NCI-H345 (cell line): ENCODE results near the gene MYH9.
A peak's percentile ranks its signal among the peaks of the same experiment; 100 is the strongest.

Source experiments
- DNase-seq: peaks from one replicate; lab custom pipeline; 2025; lab: John Stamatoyannopoulos, UW

Gene MYH9

DNA sequence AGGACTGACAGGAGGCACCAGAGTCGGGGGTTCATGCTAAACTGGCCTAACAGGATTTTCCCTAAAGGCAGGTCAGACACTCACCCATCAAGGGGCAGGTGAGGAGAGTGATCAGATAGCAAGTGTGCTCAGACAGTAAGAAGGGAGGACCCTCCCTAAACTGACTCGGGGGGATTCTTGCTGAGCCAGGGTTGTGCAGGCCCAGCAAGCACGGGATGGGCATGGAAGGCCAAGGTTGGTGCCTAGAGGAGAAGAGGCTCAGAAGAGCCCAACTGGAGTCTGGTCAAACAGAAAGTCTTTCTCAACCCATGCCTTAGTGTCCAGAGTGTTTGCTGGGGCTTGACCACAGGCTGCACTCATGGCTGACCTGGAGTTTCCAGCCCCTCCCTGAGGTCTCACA lies 141.0 kb downstream of the MYH9 start:
- DNase-seq, result no peak

DNA sequence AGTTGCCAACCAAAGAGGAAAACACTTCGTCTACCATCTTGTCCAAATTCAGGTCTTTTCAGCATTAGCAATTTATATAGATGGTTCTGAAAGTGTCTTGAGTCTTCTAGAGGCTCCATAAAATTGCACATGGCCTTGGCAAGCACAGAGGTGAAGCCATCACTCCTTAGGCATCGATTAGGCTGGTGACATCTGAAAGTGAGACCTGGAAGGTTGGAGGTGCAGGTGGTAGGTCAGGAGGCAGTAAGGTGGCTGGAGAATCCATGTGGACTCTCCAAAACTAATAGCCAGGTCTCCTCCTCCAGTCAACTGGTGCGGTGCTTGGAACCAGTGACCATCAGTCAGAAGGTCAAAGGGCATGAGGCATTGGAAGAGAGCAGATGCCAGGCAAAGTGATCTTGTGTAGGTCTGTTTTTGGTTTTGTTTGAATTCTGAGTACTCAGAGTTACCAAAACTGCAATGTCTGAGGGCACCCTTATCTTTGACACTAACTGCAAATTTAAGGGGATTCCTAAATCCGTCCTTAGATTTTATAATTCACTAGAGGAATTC lies 141.9 kb downstream of the MYH9 start:
- DNase-seq, result no peak

DNA sequence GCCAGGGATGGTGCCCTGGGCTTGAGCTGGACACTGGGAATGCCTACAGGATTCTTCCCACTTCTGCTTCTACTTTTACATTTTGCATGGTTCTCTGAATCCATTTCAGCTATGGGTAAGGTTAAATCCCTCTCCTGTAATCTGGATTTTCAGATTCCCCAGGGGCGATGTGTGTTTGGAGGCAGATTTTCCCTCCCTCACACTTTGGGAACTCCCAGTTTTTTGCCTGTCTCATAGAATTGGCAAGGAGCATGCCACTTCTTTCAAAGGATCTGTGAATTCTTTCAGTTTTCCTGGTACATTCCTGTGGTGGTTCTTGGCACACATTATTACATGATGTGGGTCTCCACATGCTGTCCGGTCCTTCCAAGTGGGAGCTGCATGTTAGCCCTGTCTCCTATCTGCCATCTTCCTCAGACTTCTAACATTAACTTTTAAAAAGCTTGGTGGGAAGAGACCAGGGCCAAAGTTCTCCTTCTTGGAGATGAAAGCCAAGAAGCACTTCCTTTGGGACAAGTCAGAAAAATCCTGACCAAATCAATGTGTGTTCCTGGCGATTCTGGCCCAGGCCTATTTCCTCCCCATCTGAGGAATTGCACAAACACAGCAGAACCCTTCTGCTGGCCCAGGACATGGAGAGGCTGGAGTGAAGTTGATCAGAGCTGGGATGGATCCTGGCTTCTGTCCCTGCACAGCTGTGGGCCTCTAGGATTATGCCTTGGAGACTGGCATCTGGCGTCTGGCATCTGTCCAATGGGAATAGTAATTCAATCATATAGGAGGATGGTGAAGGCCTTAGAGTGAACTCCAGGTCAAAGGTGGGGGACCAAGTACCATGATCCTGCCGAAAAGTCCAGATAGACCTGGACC lies 143.0 kb downstream of the MYH9 start:
- DNase-seq, result no peak

DNA sequence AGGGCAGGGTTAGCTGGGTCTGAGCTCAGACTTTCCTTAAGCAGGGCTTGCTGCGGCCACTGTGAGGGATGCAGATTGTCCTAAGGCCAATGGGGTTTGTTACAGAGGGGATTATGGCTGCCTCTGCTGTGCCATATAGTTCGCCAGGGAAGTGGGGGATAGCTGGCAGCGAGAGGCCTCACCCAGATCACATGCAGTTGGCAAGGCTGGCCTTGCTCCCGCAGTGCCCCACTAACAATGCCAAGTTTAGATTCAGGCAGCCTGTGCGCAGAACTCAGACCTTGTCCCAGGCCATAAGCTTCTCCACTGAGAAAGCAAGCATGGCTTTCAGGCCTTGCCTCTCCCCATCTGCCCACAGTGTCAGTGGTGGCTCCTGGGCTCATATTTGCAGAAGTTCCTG lies 143.8 kb downstream of the MYH9 start:
- DNase-seq, result no peak

DNA sequence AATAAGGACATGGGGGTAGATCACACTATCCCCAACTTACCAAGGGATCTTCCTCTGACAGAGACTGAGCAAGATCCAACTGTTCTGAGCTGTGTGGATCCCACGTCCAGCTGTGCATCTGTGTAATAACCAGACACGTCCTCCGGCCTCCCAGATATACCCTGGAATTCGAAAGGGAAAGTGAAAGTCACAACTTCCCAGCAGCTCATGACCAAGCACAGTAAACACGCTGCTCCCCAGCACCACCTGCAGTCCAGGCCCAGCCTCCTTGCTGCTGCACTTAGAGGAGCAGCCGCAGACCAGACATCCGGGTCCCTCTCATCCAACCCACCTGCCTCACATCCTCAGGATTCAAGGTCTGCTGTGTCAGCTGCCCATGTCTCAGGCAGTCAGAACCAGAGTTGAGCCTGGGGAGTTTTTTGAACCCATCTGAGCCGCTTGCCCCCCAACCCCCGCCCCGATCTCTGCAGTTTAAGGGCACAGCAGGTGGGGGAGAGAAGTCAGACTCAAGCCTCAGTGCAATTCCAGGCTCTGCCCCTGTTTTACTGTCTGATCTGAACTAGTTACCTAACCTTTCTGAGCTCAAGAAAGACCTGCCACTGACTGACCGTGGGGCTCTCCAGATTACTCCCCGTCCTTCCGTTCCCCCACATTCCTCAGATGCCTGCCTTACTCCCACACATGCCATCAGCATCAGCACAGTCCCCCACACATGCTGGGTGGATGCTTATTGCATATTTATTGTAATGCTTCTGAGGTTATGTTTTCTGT lies 148.2 kb downstream of the MYH9 start, which contains the start of gene APOL2:
APOL2 (minus strand) TSS at position 127 of the 771 bp plus-strand sequence. CDS start 6,365 bp downstream, outside the sequence.
- DNase-seq, result peak; percentile 92

DNA sequence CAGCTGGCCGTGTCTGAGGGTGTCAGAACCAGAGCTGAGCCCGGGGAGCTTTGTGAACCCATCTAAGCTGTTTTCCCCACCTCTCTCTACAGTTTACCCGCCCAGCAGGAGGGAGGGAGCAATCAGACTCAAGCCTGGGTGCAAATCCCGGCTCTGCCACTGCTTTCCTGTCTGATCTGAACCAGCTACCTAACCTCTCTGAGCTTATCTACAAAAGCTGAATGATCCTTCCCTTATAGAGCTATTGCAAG lies 148.7 kb downstream of the MYH9 start:
- DNase-seq, result peak; percentile 42

DNA sequence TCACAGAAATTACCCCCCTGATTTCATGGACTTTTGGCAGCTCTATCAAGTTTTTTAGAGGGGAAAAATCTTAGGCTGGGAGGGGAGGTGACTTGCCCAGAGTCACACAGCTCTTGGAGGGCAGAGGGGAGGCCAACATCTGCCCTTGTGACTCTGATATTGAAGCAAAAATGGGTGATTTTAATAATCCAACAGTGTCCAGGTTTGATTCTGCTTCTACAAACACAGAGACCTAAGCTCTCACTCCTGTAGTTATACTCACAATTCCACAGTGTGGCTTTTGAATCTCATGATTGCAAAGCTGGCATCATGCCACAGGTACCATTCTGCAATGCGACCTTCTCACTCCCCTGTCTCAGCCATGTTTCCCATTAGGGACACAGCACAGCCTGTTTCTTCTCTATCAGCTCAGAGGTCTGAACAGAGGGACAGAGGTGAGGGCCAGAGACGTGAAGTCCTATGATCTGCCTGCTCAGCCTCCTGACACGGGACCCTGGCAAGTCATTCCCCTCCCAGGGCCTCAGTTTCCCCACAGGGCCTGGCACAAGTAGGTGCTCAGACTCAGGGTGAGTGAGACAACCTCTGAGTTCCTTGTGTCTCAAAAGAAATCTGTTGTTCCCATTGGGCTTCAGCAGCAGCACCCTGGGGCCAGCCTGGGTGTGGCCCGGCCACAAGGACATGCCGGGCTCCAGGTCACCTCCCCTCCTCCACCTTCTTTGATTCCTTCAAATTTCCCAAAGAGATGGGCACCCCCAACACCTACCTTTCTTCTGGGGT lies 149.2 kb downstream of the MYH9 start:
- peak; percentile 47 for DNase-seq

DNA sequence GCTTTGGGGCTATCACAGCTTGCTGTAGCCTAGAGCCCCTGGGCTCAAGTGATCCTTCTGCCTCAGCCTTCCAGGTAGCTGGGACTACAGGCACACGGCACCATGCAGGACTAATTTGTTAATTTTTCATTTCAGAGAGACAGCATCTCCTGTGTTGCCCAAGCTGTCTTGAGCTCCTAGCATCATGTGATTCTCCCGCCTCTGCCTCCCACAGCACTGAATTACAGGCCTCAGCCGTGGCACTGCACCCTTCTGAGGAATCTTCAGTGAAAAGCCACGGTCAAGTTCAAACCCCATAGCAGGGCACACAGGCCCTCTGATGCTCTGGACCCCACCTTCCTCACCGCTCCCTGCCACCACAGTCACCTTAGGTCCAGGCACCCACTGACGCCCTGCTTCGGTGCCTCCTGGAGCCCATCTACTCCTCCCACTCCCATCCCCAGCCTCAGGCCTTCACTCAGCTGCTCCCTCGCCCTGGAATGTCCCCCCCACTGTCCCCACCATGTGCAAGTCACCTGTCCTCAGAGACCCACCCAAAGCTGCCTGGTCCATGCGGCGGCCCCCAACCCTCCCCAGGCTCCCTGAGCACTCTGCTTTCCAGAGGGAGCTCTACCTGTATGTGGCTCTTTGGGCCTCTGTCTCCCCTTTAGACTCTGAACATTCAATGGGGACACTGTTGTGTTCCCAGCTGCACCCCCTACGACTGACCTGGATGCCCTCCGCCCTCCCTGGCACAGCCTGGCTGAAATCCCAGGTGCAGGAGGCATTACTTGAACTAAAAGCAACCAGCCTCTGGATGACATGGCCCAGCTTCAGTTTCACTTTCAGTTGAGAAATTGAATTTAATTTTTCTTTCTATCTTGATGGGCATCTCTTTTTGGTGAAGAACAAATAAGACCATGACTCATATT lies 150.1 kb downstream of the MYH9 start:
- DNase-seq, result no peak

DNA sequence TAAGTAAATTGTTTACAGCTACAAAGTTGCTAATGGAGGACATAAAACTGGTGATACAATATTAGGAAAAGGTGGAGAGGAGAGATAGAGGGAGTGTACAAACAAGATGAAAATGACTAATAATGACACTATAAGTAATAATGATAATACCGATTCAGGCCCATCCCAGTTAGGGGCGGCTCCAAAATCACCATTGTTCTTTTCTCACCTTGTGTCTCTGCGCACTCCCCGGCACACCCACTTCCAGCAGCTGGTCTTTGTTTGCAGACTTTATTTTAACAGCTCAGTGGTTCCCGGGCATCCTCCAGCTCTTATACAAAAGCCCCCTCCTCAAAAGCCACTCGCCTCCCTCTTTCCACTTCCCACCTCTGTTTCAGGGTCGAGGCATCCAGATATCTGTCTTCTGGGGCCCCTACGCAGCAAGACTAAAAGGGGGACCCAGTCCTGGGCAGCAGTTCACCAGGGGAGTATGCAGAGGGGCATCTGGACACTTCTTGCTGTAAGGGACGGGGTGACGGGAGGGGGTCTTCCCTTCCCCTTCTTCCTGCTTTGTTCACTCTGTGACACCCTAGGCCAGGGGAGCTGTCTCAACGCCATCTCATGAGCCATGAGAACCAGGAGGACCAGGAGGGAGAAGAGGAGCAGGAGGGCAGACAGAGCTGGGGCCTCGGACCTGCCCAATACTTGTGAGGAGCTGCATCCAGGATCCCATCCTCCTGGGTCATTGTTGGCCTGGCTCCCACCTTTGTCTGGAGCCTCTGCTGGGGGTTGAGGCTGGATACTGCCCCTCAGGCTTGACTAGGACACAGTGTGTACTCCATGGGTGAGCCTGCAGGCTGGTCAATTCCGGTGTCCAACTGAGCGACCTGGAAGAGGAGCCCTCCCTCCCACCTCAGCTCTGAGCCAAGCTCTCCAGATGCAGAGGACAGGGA lies 151.1 kb downstream of the MYH9 start:
- DNase-seq, result no peak

DNA sequence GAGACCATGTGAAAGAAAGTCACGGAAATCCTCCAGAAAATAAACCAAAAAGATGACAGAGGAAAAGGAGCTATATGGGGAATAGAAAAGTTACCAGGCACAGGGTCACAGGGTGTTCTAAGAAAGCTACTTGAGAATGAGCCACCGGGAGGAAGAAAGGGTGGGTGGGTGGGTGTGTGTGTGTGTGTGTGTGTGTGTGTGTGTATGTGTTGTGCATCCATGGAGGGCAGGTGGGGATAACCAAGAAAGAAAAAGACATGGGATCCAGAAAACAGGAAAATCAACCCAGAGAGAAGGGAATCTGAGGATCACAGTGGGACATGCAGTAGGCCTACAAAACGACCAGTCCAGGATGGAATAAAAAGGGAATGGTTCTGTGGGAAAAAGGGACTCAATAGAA lies 152.2 kb downstream of the MYH9 start:
- DNase-seq, result no peak

DNA sequence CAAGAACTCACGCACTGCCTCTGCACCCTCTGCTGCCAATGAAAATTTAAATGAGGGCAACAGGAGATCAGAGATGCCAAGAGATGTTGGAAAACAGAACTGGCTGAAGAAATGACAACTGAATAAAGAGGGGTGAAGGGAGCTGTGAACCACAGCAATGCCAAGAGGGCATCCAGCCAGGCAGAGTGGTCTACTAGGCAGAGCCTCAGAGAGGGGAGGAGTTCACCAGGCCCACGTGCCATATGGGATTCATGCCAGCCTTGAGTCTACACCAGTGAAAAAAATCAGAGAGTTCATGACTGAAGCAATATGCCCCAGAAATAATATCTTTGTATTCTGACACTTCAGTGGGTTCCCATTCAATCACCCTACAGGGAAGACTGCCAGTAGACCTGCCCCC lies 152.8 kb downstream of the MYH9 start:
- DNase-seq, result no peak

DNA sequence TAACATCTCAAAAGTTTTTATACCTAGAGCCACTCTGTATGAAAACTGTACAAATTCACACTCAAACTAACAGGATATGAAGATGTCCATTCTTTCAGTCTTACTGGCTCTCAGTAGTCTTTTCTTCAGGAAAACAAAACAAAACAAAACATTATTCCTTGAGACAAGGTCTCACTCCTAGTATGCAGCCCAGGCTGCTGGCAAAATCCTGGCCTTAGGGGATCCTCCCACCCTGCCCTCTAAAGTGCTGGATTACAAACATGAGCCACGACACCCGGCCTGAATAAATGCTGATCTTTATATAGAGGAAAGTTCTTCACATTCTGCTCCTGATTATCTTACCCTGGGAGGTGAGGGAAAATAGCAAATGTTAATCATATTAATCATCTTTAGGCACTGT lies 153.6 kb downstream of the MYH9 start:
- DNase-seq, result no peak

DNA sequence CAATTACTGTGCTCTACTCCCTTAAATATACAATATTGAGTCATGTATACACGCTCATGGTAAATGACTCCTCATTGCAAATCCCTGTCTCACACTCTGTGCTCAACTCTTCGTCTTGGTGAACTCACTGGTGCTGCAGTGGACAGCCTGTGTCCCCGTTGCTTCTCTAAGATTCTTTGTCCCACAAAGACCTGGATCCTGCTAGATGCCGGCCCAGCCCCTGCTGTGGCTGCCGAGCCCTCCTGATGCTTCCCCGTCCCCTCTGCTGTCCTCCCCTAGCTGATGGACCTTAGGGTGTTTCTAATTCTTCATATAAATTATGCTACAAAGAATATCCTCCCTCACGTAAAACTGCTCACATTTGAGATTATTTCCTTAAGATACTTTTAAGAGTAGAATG lies 154.0 kb downstream of the MYH9 start:
- no peak for DNase-seq

DNA sequence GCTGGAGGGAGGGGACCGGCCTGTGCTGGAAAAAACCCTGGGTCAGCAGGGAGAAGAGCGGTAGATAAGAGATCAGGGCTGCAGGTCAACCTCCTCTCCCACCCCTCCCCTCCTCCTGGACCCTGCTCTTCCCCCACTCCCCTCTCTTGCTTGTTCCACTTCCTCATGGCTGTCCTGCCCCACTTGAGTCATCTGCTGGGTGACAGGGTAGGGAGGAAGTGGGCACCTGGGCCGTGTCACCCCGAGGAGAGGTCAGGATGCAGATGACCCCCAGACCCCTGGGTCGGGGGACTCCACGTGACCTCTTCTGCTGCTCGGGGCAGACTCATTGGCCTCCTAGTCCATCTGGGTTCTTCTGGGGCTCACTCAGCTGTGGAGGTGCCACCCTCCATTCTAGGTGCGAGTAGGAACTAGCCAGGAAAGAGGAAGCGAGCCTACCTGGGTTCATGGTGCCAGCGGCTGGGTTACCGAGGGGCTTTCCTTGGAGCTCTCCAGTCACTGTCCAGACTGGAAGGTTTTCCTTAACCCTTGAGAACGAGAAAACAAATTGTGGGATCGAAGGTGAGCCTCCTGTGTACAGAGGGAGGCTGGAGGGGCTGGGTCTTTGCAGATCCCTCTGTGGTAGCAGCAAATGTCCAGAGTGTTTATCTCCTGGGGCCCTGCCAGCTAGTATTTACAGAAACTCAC lies 154.9 kb downstream of the MYH9 start:
- no peak for DNase-seq
